T follicular helper cell (primary cell): ENCODE data around the gene ATG16L1.

ENCODE experiments used
- DNase-seq: peaks from one replicate; pipeline ENCODE4 v3.0.0-alpha.2; 2020; ENCODE audit warnings: low read depth

ATG16L1 gene

GRCh38 chr2:233260661-233261060 lies 9.2 kb downstream of the ATG16L1 start:
- no peak for DNase-seq

GRCh38 chr2:233261819-233262555 lies 10.5 kb downstream of the ATG16L1 start:
- DNase-seq = no peak

- DNase-seq = no peak
Measured at GRCh38 chr2:233262562-233262961, 11.1 kb downstream of the ATG16L1 start.

GRCh38 chr2:233263045-233263570 lies 11.6 kb downstream of the ATG16L1 start:
- no peak for DNase-seq

GRCh38 chr2:233264667-233265066 lies 13.2 kb downstream of the ATG16L1 start:
- DNase-seq = no peak

GRCh38 chr2:233265899-233266431 lies 14.5 kb downstream of the ATG16L1 start:
- DNase-seq = no peak

- no peak for DNase-seq
Measured at GRCh38 chr2:233266481-233266880, 15.0 kb downstream of the ATG16L1 start.

- peak; percentile 80 for DNase-seq
Measured at GRCh38 chr2:233267516-233268245, 16.2 kb downstream of the ATG16L1 start.

GRCh38 chr2:233270366-233270765 lies 18.9 kb downstream of the ATG16L1 start:
- DNase-seq = no peak

GRCh38 chr2:233270951-233271350 lies 19.5 kb downstream of the ATG16L1 start:
- DNase-seq = no peak

- DNase-seq = no peak
Measured at GRCh38 chr2:233271693-233272092, 20.2 kb downstream of the ATG16L1 start.

- no peak for DNase-seq
Measured at GRCh38 chr2:233273120-233273519, 21.6 kb downstream of the ATG16L1 start.

- DNase-seq = no peak
Measured at GRCh38 chr2:233275223-233275622, 23.8 kb downstream of the ATG16L1 start.

- no peak for DNase-seq
Measured at GRCh38 chr2:233278921-233279320, 27.4 kb downstream of the ATG16L1 start.

- no peak for DNase-seq
Measured at GRCh38 chr2:233280114-233280693, 28.7 kb downstream of the ATG16L1 start.

- DNase-seq = no peak
Measured at GRCh38 chr2:233281553-233281952, 30.1 kb downstream of the ATG16L1 start.

GRCh38 chr2:233281992-233282603 lies 30.6 kb downstream of the ATG16L1 start:
- no peak for DNase-seq

GRCh38 chr2:233285921-233286320 lies 34.4 kb downstream of the ATG16L1 start:
- DNase-seq = no peak

- no peak for DNase-seq
Measured at GRCh38 chr2:233287871-233288270, 36.4 kb downstream of the ATG16L1 start.

GRCh38 chr2:233288663-233289062 lies 37.2 kb downstream of the ATG16L1 start:
- no peak for DNase-seq

GRCh38 chr2:233289648-233290047 lies 38.2 kb downstream of the ATG16L1 start:
- DNase-seq = no peak
